BLaER1 (cell line): ENCODE results near the gene MKRN2OS.

Experiments used
- H3K27ac ChIP-seq: shearing (Covaris generic); formaldehyde crosslinking; 2 replicates; pipeline ENCODE4 v1.8.1; 2022
- H3K27me3 ChIP-seq: shearing (Covaris generic); formaldehyde crosslinking; 2 replicates; pipeline ENCODE4 v1.8.1; 2022
- H3K36me3 ChIP-seq: shearing (Covaris generic); formaldehyde crosslinking; 2 replicates; pipeline ENCODE4 v1.8.1; 2022
- H3K4me1 ChIP-seq: shearing (Covaris generic); formaldehyde crosslinking; 2 replicates; pipeline ENCODE4 v1.8.1; 2022
- H3K4me2 ChIP-seq: shearing (Covaris generic); formaldehyde crosslinking; 2 replicates; pipeline ENCODE4 v1.8.1; 2022
- H3K4me3 ChIP-seq: shearing (Covaris generic); formaldehyde crosslinking; 2 replicates; pipeline ENCODE4 v1.8.1; 2022
- H3K9ac ChIP-seq: shearing (Covaris generic); formaldehyde crosslinking; 2 replicates; pipeline ENCODE4 v1.8.1; 2022
- H3K9me3 ChIP-seq: shearing (Covaris generic); formaldehyde crosslinking; 2 replicates; pipeline ENCODE4 v1.8.1; 2022
- H4K20me1 ChIP-seq: shearing (Covaris generic); formaldehyde crosslinking; 2 replicates; pipeline ENCODE4 v1.8.1; 2022
- Cebpa-rat ChIP-seq: shearing (Covaris generic); IDR thresholded peaks from 2 replicates; pipeline ENCODE4 v1.8.1; 2022

Gene MKRN2OS

GRCh38 chr3:12518261-12519028, 26.9 kb downstream of the MKRN2OS start:
- no peak for TF ChIP-seq Cebpa-rat
- Histone ChIP-seq H3K27ac (no peak overlapping the region), H3K27me3 (no peaks in the 10 kb centered on the region), H3K4me2 (no peak overlapping the region), H3K9ac (no peak overlapping the region), H4K20me1 (peaks cover 19% of the 10 kb centered on the region; the same call in 1 of the 2 replicates), H3K4me1 (no peaks in the 10 kb centered on the region), H3K9me3 (no peaks in the 10 kb centered on the region), H3K4me3 (no peak overlapping the region), H3K36me3 (peaks cover 75% of the 10 kb centered on the region)

GRCh38 chr3:12516873-12517272, 28.4 kb downstream of the MKRN2OS start:
- Histone ChIP-seq H3K4me3 (no peak overlapping the region), H3K36me3 (peaks cover 66% of the 10 kb centered on the region)

GRCh38 chr3:12515631-12516030, 29.7 kb downstream of the MKRN2OS start:
- no peaks in the 10 kb centered on the region for H3K27me3 ChIP-seq
- TF ChIP-seq Cebpa-rat = no peak
- no peak overlapping the region for H3K4me2 ChIP-seq
- H3K4me1 ChIP-seq = no peaks in the 10 kb centered on the region
- H3K4me3 ChIP-seq = no peak overlapping the region
- H3K36me3 ChIP-seq = peaks cover 65% of the 10 kb centered on the region
- no peak overlapping the region for H3K9ac ChIP-seq
- H3K27ac ChIP-seq = no peak overlapping the region
- peaks cover 30% of the 10 kb centered on the region; the same call in 1 of the 2 replicates for H4K20me1 ChIP-seq
- no peaks in the 10 kb centered on the region for H3K9me3 ChIP-seq

More at GRCh38 chr3:12516873-12517272, 28.4 kb downstream of the MKRN2OS start:
- no peak overlapping the region for H3K4me2 ChIP-seq
- no peak for TF ChIP-seq Cebpa-rat
- no peaks in the 10 kb centered on the region for H3K27me3 ChIP-seq
- no peaks in the 10 kb centered on the region for H3K9me3 ChIP-seq
- no peaks in the 10 kb centered on the region for H3K4me1 ChIP-seq
- peaks cover 20% of the 10 kb centered on the region; the same call in 1 of the 2 replicates for H4K20me1 ChIP-seq
- no peak overlapping the region for H3K9ac ChIP-seq
- H3K27ac ChIP-seq = no peak overlapping the region

DNA sequence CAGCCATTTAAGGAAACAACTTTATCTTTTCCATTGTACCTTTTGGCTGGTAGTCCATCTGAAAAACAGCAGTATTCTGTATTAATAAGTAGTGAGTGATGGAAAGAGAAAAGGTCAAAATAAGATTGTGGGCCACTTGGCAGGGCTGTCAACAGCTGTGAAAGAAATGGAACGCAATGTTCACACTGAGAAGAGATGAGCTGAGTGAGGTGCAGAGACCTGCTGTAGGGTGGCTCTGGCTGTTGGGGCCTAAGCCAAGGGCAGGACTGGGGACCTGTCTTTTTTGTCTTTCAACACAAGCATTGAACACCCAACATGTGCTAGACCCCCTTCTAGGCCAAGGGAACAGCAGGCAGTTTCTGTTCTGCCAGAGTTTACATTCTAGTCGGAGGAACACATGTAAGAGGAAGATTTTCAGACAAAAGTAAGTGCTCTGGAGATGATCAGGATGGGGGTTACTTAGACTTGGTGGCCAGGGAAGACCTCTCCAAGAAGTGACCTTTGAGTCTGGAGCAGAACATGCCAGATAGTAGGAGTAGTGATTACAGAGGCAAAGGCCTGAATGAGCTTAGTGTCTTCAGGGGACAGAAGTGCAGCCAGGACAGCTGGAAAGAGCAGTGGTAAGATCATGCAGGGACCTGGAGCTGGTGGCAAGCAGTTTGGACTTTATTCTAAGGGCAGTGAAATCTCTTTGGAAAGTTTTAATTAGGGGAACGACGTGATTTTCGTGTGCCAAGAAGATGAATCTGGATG, 31.4 kb downstream of the MKRN2OS start:
- H3K36me3 ChIP-seq = peaks cover 65% of the 10 kb centered on the region

GRCh38 chr3:12512534-12513118, 32.7 kb downstream of the MKRN2OS start:
- Histone ChIP-seq H3K9ac (no peak overlapping the region), H3K36me3 (peaks cover 67% of the 10 kb centered on the region)
- no peak for TF ChIP-seq Cebpa-rat

More for the DNA sequence above, 31.4 kb downstream of the MKRN2OS start:
- no peaks in the 10 kb centered on the region for H3K4me1 ChIP-seq
- no peak overlapping the region for H3K4me3 ChIP-seq
- no peaks in the 10 kb centered on the region for H3K27me3 ChIP-seq
- no peak overlapping the region for H3K4me2 ChIP-seq
- peaks cover 46% of the 10 kb centered on the region; the same call in 1 of the 2 replicates for H4K20me1 ChIP-seq
- no peak overlapping the region for H3K9ac ChIP-seq
- H3K9me3 ChIP-seq = no peaks in the 10 kb centered on the region
- no peak overlapping the region for H3K27ac ChIP-seq
- no peak for TF ChIP-seq Cebpa-rat

GRCh38 chr3:12509466-12509865, 35.8 kb downstream of the MKRN2OS start:
- Histone ChIP-seq H4K20me1 (peaks cover 75% of the 10 kb centered on the region), H3K36me3 (peaks cover 88% of the 10 kb centered on the region), H3K4me2 (no peak overlapping the region), H3K27ac (no peak overlapping the region), H3K4me3 (no peak overlapping the region), H3K9ac (no peak overlapping the region), H3K4me1 (no peaks in the 10 kb centered on the region), H3K27me3 (no peaks in the 10 kb centered on the region), H3K9me3 (no peaks in the 10 kb centered on the region)
- no peak for TF ChIP-seq Cebpa-rat

More at GRCh38 chr3:12512534-12513118, 32.7 kb downstream of the MKRN2OS start:
- Histone ChIP-seq H3K4me1 (no peaks in the 10 kb centered on the region), H3K4me3 (no peak overlapping the region), H3K9me3 (no peaks in the 10 kb centered on the region), H3K27ac (no peak overlapping the region), H4K20me1 (peaks cover 56% of the 10 kb centered on the region), H3K4me2 (no peak overlapping the region), H3K27me3 (no peaks in the 10 kb centered on the region)

GRCh38 chr3:12508291-12508700, 37.0 kb downstream of the MKRN2OS start:
- H3K4me2 ChIP-seq = no peak overlapping the region
- H4K20me1 ChIP-seq = peaks cover 69% of the 10 kb centered on the region
- H3K9ac ChIP-seq = no peak overlapping the region
- H3K9me3 ChIP-seq = no peaks in the 10 kb centered on the region
- H3K36me3 ChIP-seq = peaks cover 88% of the 10 kb centered on the region
- TF ChIP-seq Cebpa-rat = no peak
- no peak overlapping the region for H3K4me3 ChIP-seq
- H3K27ac ChIP-seq = no peak overlapping the region
- no peaks in the 10 kb centered on the region for H3K4me1 ChIP-seq
- no peaks in the 10 kb centered on the region for H3K27me3 ChIP-seq

- Histone ChIP-seq H3K27ac (no peak overlapping the region), H3K4me2 (no peak overlapping the region), H3K9me3 (no peaks in the 10 kb centered on the region), H3K4me3 (no peak overlapping the region), H3K4me1 (no peaks in the 10 kb centered on the region), H3K36me3 (peaks cover 90% of the 10 kb centered on the region), H3K27me3 (no peaks in the 10 kb centered on the region), H3K9ac (no peak overlapping the region), H4K20me1 (peaks cover 69% of the 10 kb centered on the region)
- no peak for TF ChIP-seq Cebpa-rat
Observed at GRCh38 chr3:12507591-12508281, 37.6 kb downstream of the MKRN2OS start.

GRCh38 chr3:12506201-12506709, 39.0 kb downstream of the MKRN2OS start:
- no peak for TF ChIP-seq Cebpa-rat
- H3K36me3 ChIP-seq = peaks cover 98% of the 10 kb centered on the region

More at GRCh38 chr3:12506201-12506709, 39.0 kb downstream of the MKRN2OS start:
- Histone ChIP-seq H3K27ac (no peak overlapping the region), H3K9me3 (no peaks in the 10 kb centered on the region), H3K27me3 (no peaks in the 10 kb centered on the region), H3K4me3 (no peak overlapping the region), H3K9ac (no peak overlapping the region), H4K20me1 (peaks cover 66% of the 10 kb centered on the region), H3K4me1 (no peaks in the 10 kb centered on the region), H3K4me2 (no peak overlapping the region)
